ENCODE results near the gene FIGLA. TPM values are rescaled to one million over a fixed set of nuclear protein-coding genes. Genes with fewer than 3 reads are reported as not detected.

The FIGLA gene
- total and polyA plus RNA-seq, 2 donors (not counting 1 experiment from before 2014, with no cell fraction given) = not detected

- ATAC-seq (ENCODE audit: low read depth) (no peak), DNase-seq (no peak)
- H2AFZ ChIP-seq (ENCODE audit: insufficient read depth, low read depth, low read length, poor library complexity, severe bottlenecking) = no peak overlapping the region
- ChIA-PET POLR2A (no interaction called here), CTCF (no interaction called here)
- H3K27ac ChIP-seq (ENCODE audit: low read length in 2 of 2) = no peak overlapping the region
- H3K79me2 ChIP-seq (ENCODE audit: control insufficient read depth, insufficient read depth, low read length) = no peaks in the 10 kb centered on the region
- no peaks in the 10 kb centered on the region for H3K9me3 Mint-ChIP-seq (ENCODE audit: insufficient read depth)
- no peak overlapping the region for H3K9ac ChIP-seq (ENCODE audit: low read length)
- H3K4me1 Mint-ChIP-seq = no peaks in the 10 kb centered on the region
- no peak overlapping the region for H3K4me3 Mint-ChIP-seq
- no peaks in the 10 kb centered on the region for H3K36me3 ChIP-seq (replicated peaks in 1 of 2; ENCODE audit: control extremely low read depth in 1 of 2, control insufficient read depth in 1 of 2, extremely low read depth in 1 of 2, insufficient read depth in 2 of 2, low read length in 1 of 2)
- H3K9me3 ChIP-seq (ENCODE audit: control extremely low read depth in 1 of 3, control insufficient read depth in 2 of 3, insufficient read depth in 1 of 3, low read length in 2 of 3) = peaks cover 0 to 7% (median 0%) of the 10 kb centered on the region in 3 donors
- WGBS (ENCODE audit: insufficient coverage) = no CpG with 5 or more reads among the region's 5 CpGs
- H4K20me1 ChIP-seq (ENCODE audit: control insufficient read depth, insufficient read depth, low read length, poor library complexity, severe bottlenecking) = no peaks in the 10 kb centered on the region
- H3K4me2 ChIP-seq (replicated peaks; ENCODE audit: low read depth, low read length, poor library complexity, severe bottlenecking) = no peak overlapping the region
- no peak for TF ChIP-seq EZH2 (IDR thresholded peaks at IDR 0.05; ENCODE audit: borderline replicate concordance, insufficient read depth, low read depth, low read length, poor library complexity, severe bottlenecking)
- TF ChIP-seq, protein P1, sequence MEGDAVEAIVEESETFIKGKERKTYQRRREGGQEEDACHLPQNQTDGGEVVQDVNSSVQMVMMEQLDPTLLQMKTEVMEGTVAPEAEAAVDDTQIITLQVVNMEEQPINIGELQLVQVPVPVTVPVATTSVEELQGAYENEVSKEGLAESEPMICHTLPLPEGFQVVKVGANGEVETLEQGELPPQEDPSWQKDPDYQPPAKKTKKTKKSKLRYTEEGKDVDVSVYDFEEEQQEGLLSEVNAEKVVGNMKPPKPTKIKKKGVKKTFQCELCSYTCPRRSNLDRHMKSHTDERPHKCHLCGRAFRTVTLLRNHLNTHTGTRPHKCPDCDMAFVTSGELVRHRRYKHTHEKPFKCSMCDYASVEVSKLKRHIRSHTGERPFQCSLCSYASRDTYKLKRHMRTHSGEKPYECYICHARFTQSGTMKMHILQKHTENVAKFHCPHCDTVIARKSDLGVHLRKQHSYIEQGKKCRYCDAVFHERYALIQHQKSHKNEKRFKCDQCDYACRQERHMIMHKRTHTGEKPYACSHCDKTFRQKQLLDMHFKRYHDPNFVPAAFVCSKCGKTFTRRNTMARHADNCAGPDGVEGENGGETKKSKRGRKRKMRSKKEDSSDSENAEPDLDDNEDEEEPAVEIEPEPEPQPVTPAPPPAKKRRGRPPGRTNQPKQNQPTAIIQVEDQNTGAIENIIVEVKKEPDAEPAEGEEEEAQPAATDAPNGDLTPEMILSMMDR (IDR thresholded peaks at IDR 0.05) = no peak
- H3K27ac Mint-ChIP-seq = no peak overlapping the region
- H3K4me1 ChIP-seq (ENCODE audit: control insufficient read depth in 2 of 2, insufficient read depth in 2 of 2, low read length in 2 of 2) = no peaks in the 10 kb centered on the region
- H3K4me3 ChIP-seq (ENCODE audit: control extremely low read depth in 1 of 5, extremely low read depth in 1 of 5, insufficient read depth in 1 of 5, low read depth in 2 of 5, low read length in 4 of 5) = no peak overlapping the region
- H3K27me3 Mint-ChIP-seq = peaks cover 11% of the 10 kb centered on the region
- intact Hi-C loops (cut with micrococcal nuclease) = no loop called here
- peaks cover 0 to 9% (median 2%) of the 10 kb centered on the region in 4 experiments for H3K27me3 ChIP-seq (replicated peaks in 1 of 4; ENCODE audit: control extremely low read depth in 1 of 4, control insufficient read depth in 3 of 4, insufficient read depth in 4 of 4, low read length in 3 of 4)
These were observed 15.6 kb upstream of the FIGLA start for GRCh38 chr2:70806013-70806412.

GRCh38 chr2:70801607-70802263, 11.3 kb upstream of the FIGLA start:
- Histone ChIP-seq H4K20me1 (ENCODE audit: control insufficient read depth, insufficient read depth, low read length, poor library complexity, severe bottlenecking) (no peaks in the 10 kb centered on the region), H3K9me3 (ENCODE audit: control extremely low read depth in 1 of 3, control insufficient read depth in 2 of 3, insufficient read depth in 1 of 3, low read length in 2 of 3) (peaks cover 0 to 18% (median 0%) of the 10 kb centered on the region in 3 donors), H3K4me1 (ENCODE audit: control insufficient read depth in 2 of 2, insufficient read depth in 2 of 2, low read length in 2 of 2) (no peaks in the 10 kb centered on the region), H3K27me3 (replicated peaks in 1 of 4; ENCODE audit: control extremely low read depth in 1 of 4, control insufficient read depth in 3 of 4, insufficient read depth in 4 of 4, low read length in 3 of 4) (peaks cover 0 to 11% (median 4%) of the 10 kb centered on the region in 4 experiments), H3K79me2 (ENCODE audit: control insufficient read depth, insufficient read depth, low read length) (no peaks in the 10 kb centered on the region), H3K36me3 (replicated peaks in 1 of 2; ENCODE audit: control extremely low read depth in 1 of 2, control insufficient read depth in 1 of 2, extremely low read depth in 1 of 2, insufficient read depth in 2 of 2, low read length in 1 of 2) (no peaks in the 10 kb centered on the region), H3K9ac (ENCODE audit: low read length) (no peak overlapping the region), H3K27ac (ENCODE audit: low read length in 2 of 2) (no peak overlapping the region), H3K4me3 (ENCODE audit: control extremely low read depth in 1 of 5, extremely low read depth in 1 of 5, insufficient read depth in 1 of 5, low read depth in 2 of 5, low read length in 4 of 5) (no peak overlapping the region), H3K4me2 (replicated peaks; ENCODE audit: low read depth, low read length, poor library complexity, severe bottlenecking) (no peak overlapping the region), H2AFZ (ENCODE audit: insufficient read depth, low read depth, low read length, poor library complexity, severe bottlenecking) (no peak overlapping the region)
- POLR2A ChIA-PET = no interaction called here
- TF ChIP-seq, protein P1 (IDR thresholded peaks at IDR 0.05) = no peak
- TF ChIP-seq EZH2 (IDR thresholded peaks at IDR 0.05; ENCODE audit: borderline replicate concordance, insufficient read depth, low read depth, low read length, poor library complexity, severe bottlenecking) = no peak
- DNase-seq (no peak), ATAC-seq (ENCODE audit: low read depth) (no peak)
- Mint-ChIP-seq H3K27ac (no peak overlapping the region), H3K9me3 (ENCODE audit: insufficient read depth) (no peaks in the 10 kb centered on the region), H3K4me3 (no peak overlapping the region), H3K27me3 (peaks cover 27% of the 10 kb centered on the region), H3K4me1 (no peaks in the 10 kb centered on the region)
- intact Hi-C loops (cut with micrococcal nuclease) = no loop called here
- CTCF ChIA-PET = no interaction called here
- 90% methylated on average over 6 of the region's 10 CpGs for WGBS (ENCODE audit: insufficient coverage)

Measured in B cell (primary cell).